ENCODE results near the gene ADGRL3. TPM values are rescaled to one million over a fixed set of nuclear protein-coding genes. Genes with fewer than 3 reads are reported as not detected.

The ADGRL3 gene
- total RNA-seq, 2 experiments from 2014 or later: not detected

DNA sequence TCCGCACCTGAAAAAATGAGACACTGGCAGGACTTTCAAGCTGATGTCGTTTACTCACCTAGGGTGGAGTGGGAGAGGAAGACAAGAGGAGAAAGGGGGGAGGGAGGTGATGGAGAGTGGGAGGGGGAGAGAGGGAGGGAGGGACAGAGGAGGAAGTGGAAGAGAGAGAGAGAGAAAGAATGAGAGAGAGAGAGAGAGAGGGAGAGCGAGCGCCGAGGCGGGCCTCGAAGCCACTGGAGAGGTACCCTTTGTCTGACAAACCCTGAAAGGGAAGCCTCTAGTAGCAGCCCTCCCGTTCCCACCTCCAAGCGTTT is 296 bp upstream of the ADGRL3 start:
- intact Hi-C loops (cut with micrococcal nuclease; ENCODE audit: unreplicated experiment): no loop called here
- no peak for DNase-seq (ENCODE audit: low spot score)
- H3K36me3 ChIP-seq (ENCODE audit: insufficient read depth, low read length): no peaks in the 10 kb centered on the region
- BruUV-seq (replicated peaks): no TSS peak
- no peaks in the 10 kb centered on the region for H4K20me1 ChIP-seq (ENCODE audit: insufficient read depth, low read length)
- POLR2A ChIA-PET: no interaction called here
- TF ChIP-seq EZH2phosphoT487 (IDR thresholded peaks at IDR 0.05; ENCODE audit: borderline replicate concordance, low read depth, low read length): no peak
- TF ChIP-seq, protein P1, sequence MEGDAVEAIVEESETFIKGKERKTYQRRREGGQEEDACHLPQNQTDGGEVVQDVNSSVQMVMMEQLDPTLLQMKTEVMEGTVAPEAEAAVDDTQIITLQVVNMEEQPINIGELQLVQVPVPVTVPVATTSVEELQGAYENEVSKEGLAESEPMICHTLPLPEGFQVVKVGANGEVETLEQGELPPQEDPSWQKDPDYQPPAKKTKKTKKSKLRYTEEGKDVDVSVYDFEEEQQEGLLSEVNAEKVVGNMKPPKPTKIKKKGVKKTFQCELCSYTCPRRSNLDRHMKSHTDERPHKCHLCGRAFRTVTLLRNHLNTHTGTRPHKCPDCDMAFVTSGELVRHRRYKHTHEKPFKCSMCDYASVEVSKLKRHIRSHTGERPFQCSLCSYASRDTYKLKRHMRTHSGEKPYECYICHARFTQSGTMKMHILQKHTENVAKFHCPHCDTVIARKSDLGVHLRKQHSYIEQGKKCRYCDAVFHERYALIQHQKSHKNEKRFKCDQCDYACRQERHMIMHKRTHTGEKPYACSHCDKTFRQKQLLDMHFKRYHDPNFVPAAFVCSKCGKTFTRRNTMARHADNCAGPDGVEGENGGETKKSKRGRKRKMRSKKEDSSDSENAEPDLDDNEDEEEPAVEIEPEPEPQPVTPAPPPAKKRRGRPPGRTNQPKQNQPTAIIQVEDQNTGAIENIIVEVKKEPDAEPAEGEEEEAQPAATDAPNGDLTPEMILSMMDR (conservative IDR thresholded peaks at IDR 0.05; ENCODE audit: low read length): no peak
- H3K9me3 ChIP-seq (ENCODE audit: low read length): no peaks in the 10 kb centered on the region
- H3K4me2 ChIP-seq (ENCODE audit: low read length): no peak overlapping the region
- H3K4me1 ChIP-seq (ENCODE audit: insufficient read depth, low read length, poor library complexity, severe bottlenecking): no peaks in the 10 kb centered on the region
- H2AFZ ChIP-seq (ENCODE audit: low read length): no peak overlapping the region
- no peak overlapping the region for H3K4me3 ChIP-seq (ENCODE audit: low read depth, low read length, poor library complexity, severe bottlenecking)
- H3K9me2 ChIP-seq (ENCODE audit: insufficient read depth, low read length): no peaks in the 10 kb centered on the region
- CTCF ChIA-PET (ENCODE audit: unreplicated experiment): no interaction called here
- H3K79me2 ChIP-seq (ENCODE audit: insufficient read depth, low read depth, low read length): no peaks in the 10 kb centered on the region
- no peak overlapping the region for H3K27ac ChIP-seq (ENCODE audit: low read depth, low read length, poor library complexity, severe bottlenecking)

DNA sequence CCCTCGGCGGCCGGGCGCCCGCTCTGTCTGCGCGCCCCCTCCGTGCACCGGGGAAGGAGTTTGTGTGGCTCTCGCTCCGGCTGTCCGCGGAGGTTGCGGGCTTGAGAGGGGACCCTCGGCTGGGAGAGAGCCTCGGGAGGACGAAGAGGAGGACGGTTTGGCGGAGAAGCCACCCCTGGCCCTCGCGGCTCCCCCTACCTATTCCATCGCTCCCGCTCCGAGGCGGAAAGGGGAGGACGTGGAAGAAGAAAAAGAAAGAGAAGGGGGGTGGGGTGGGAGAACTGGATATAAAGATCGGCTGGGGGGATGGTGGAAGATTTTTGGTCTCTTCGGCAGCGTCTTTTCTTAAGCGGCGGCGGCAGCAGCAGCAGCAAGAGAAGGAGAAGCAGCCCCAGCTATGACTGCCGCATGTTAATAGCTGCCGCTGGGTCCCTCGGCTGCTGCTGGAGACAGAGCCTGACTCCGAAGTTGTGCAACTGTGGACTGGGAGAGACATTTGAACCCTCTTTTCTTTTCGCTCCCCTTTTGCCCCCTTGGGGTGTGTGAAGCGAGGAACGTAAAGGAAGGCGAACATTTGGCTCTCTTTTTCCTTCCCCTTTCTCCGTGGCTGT is 895 bp downstream of the ADGRL3 start:
- BruUV-seq (replicated peaks): no TSS peak
- CTCF ChIA-PET (ENCODE audit: unreplicated experiment): no interaction called here
- no peak for DNase-seq (ENCODE audit: low spot score)
- intact Hi-C loops (cut with micrococcal nuclease; ENCODE audit: unreplicated experiment): no loop called here
- Histone ChIP-seq H2AFZ (ENCODE audit: low read length) (no peak overlapping the region), H3K9me3 (ENCODE audit: low read length) (no peaks in the 10 kb centered on the region), H4K20me1 (ENCODE audit: insufficient read depth, low read length) (no peaks in the 10 kb centered on the region), H3K79me2 (ENCODE audit: insufficient read depth, low read depth, low read length) (no peaks in the 10 kb centered on the region), H3K36me3 (ENCODE audit: insufficient read depth, low read length) (no peaks in the 10 kb centered on the region), H3K27ac (ENCODE audit: low read depth, low read length, poor library complexity, severe bottlenecking) (no peak overlapping the region), H3K4me3 (ENCODE audit: low read depth, low read length, poor library complexity, severe bottlenecking) (no peak overlapping the region), H3K4me1 (ENCODE audit: insufficient read depth, low read length, poor library complexity, severe bottlenecking) (no peaks in the 10 kb centered on the region), H3K9me2 (ENCODE audit: insufficient read depth, low read length) (no peaks in the 10 kb centered on the region), H3K4me2 (ENCODE audit: low read length) (no peak overlapping the region)
- TF ChIP-seq, protein P1 (conservative IDR thresholded peaks at IDR 0.05; ENCODE audit: low read length): no peak
- POLR2A ChIA-PET: no interaction called here

DNA sequence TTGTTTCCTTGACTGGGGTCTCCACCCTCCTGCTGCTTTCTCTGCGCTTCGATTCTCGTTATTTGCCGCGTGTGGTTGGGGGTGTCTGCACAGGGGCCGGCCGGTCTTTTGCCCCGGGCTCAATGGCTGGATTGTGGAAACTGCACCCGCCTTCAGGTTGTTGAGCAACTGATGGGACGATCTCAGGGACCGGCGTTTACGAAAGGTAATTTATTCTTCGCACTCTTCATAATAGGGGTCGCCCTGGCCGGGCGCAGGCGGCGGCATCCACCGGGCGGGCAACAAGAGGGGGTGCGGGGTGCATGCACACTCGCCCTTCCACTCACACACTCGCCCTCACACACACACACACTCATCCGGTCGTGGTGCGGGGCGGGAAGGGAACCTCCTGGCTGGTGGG is 1.4 kb downstream of the ADGRL3 start:
- DNase-seq (ENCODE audit: low spot score): no peak
- no peaks in the 10 kb centered on the region for H3K9me2 ChIP-seq (ENCODE audit: insufficient read depth, low read length)
- no peak overlapping the region for H2AFZ ChIP-seq (ENCODE audit: low read length)
- H3K4me2 ChIP-seq (ENCODE audit: low read length): no peak overlapping the region
- no peak overlapping the region for H3K4me3 ChIP-seq (ENCODE audit: low read depth, low read length, poor library complexity, severe bottlenecking)
- no peaks in the 10 kb centered on the region for H3K36me3 ChIP-seq (ENCODE audit: insufficient read depth, low read length)
- ChIA-PET POLR2A (no interaction called here), CTCF (ENCODE audit: unreplicated experiment) (no interaction called here)
- no peak overlapping the region for H3K27ac ChIP-seq (ENCODE audit: low read depth, low read length, poor library complexity, severe bottlenecking)
- no peaks in the 10 kb centered on the region for H3K9me3 ChIP-seq (ENCODE audit: low read length)
- TF ChIP-seq, protein P1 (conservative IDR thresholded peaks at IDR 0.05; ENCODE audit: low read length): no peak
- H3K4me1 ChIP-seq (ENCODE audit: insufficient read depth, low read length, poor library complexity, severe bottlenecking): no peaks in the 10 kb centered on the region
- intact Hi-C loops (cut with micrococcal nuclease; ENCODE audit: unreplicated experiment): no loop called here
- no TSS peak for BruUV-seq (replicated peaks)
- no peaks in the 10 kb centered on the region for H3K79me2 ChIP-seq (ENCODE audit: insufficient read depth, low read depth, low read length)
- H4K20me1 ChIP-seq (ENCODE audit: insufficient read depth, low read length): no peaks in the 10 kb centered on the region

Measured in OCI-LY7 (cell line).